Liver (tissue), 9 donors: Measurements from ENCODE around the gene PPP1R12C. TPM values are rescaled to one million over a fixed set of nuclear protein-coding genes. Genes with fewer than 3 reads are reported as not detected.

ENCODE experiments used
- DNase-seq: peaks from one replicate; pipeline ENCODE4 v3.0.0-alpha.2; 2017; ENCODE audit warnings: low spot score
- H3K27ac ChIP-seq, 2 donors: one replicate each; pipeline ENCODE4 v1.7.0; 2013; ENCODE audit warnings: inconsistent platforms in 2 of 2, low read length in 2 of 2, control low read depth in 1 of 2, low read depth in 1 of 2, mild to moderate bottlenecking in 1 of 2
- H3K27me3 ChIP-seq, 4 donors: one replicate each; pipeline versions ENCODE4 v1.6.1 to v1.7.0; 2013; ENCODE audit warnings: low read length in 3 of 4, inconsistent platforms in 1 of 4, mild to moderate bottlenecking in 1 of 4, moderate library complexity in 1 of 4; ENCODE audit not compliant: control insufficient read depth in 4 of 4, insufficient read depth in 4 of 4
- H3K36me3 ChIP-seq, 4 donors: one replicate each; pipeline versions ENCODE4 v1.6.1 to v1.7.0; 2013; ENCODE audit warnings: low read length in 3 of 4, mild to moderate bottlenecking in 3 of 4, low read depth in 1 of 4, moderate library complexity in 1 of 4; ENCODE audit not compliant: control insufficient read depth in 4 of 4, insufficient read depth in 3 of 4
- H3K4me1 ChIP-seq, 4 donors: one replicate each; pipeline versions ENCODE4 v1.6.1 to v1.7.0; 2013; ENCODE audit warnings: low read length in 3 of 4, mild to moderate bottlenecking in 3 of 4, moderate library complexity in 1 of 4; ENCODE audit not compliant: control insufficient read depth in 4 of 4, insufficient read depth in 4 of 4
- H3K4me3 ChIP-seq, 3 donors: one replicate each; pipeline versions ENCODE4 v1.6.1 to v1.7.0; 2013; ENCODE audit warnings: low read length in 3 of 3, control low read depth in 1 of 3, low read depth in 1 of 3, mild to moderate bottlenecking in 1 of 3
- H3K9ac ChIP-seq, 2 donors: one replicate each; pipeline ENCODE4 v1.7.0; 2013; ENCODE audit warnings: low read length in 2 of 2, mild to moderate bottlenecking in 2 of 2, moderate library complexity in 2 of 2, control low read depth in 1 of 2, low read depth in 1 of 2
- H3K9me3 ChIP-seq, 4 donors: one replicate each; pipeline versions ENCODE4 v1.6.1 to v1.7.0; 2013; ENCODE audit warnings: low read length in 3 of 4; ENCODE audit not compliant: control insufficient read depth in 4 of 4
- EGR1 ChIP-seq, 2 donors: IDR thresholded peaks; 2 replicates each; pipeline ENCODE4 v1.6.1; 2016 to 2018; ENCODE audit warnings: antibody characterized with exemption in 2 of 2, low read depth in 2 of 2
- FOXA1 ChIP-seq: IDR thresholded peaks from 2 replicates; pipeline ENCODE4 v1.6.1; 2016; ENCODE audit warnings: antibody characterized with exemption
- FOXA2 ChIP-seq: IDR thresholded peaks from 2 replicates; pipeline ENCODE4 v1.6.1; 2016; ENCODE audit warnings: antibody characterized with exemption
- GABPA ChIP-seq, 2 donors: IDR thresholded peaks in 1 of 2; conservative IDR thresholded peaks in 1 of 2; 2 replicates each; pipeline ENCODE4 v1.6.1; 2016; ENCODE audit warnings: antibody characterized with exemption in 2 of 2, mild to moderate bottlenecking in 1 of 2, moderate library complexity in 1 of 2
- HNF4A ChIP-seq, 2 donors: conservative IDR thresholded peaks; 2 replicates each; pipeline ENCODE4 v1.6.1; 2016; ENCODE audit warnings: antibody characterized with exemption in 2 of 2, mild to moderate bottlenecking in 2 of 2
- HNF4G ChIP-seq: IDR thresholded peaks from 2 replicates; pipeline ENCODE4 v1.6.1; 2016; ENCODE audit warnings: antibody characterized with exemption
- JUND ChIP-seq, 2 donors: IDR thresholded peaks; 2 replicates each; pipeline ENCODE4 v1.6.1; 2016; ENCODE audit warnings: antibody characterized with exemption in 2 of 2
- MAX ChIP-seq: IDR thresholded peaks from 2 replicates; pipeline ENCODE4 v1.6.1; 2016; ENCODE audit warnings: antibody characterized with exemption
- NR2F2 ChIP-seq: IDR thresholded peaks from 2 replicates; pipeline ENCODE4 v1.6.1; 2016; ENCODE audit warnings: antibody characterized with exemption
- RAD21 ChIP-seq, 2 donors: IDR thresholded peaks; 2 replicates each; pipeline ENCODE4 v1.6.1; 2016; ENCODE audit warnings: antibody characterized with exemption in 2 of 2, mild to moderate bottlenecking in 2 of 2
- RXRA ChIP-seq, 2 donors: IDR thresholded peaks; 2 replicates each; pipeline ENCODE4 v1.6.1; 2017 to 2018; ENCODE audit warnings: antibody characterized with exemption in 2 of 2, mild to moderate bottlenecking in 1 of 2
- SP1 ChIP-seq: IDR thresholded peaks from 2 replicates; pipeline ENCODE4 v1.6.1; 2018; ENCODE audit warnings: antibody characterized with exemption, mild to moderate bottlenecking
- TAF1 ChIP-seq: conservative IDR thresholded peaks from 2 replicates; pipeline ENCODE4 v1.6.1; 2016; ENCODE audit warnings: antibody characterized with exemption, mild to moderate bottlenecking
- YY1 ChIP-seq: IDR thresholded peaks from 2 replicates; pipeline ENCODE4 v1.6.1; 2016; ENCODE audit warnings: antibody characterized with exemption, mild to moderate bottlenecking
- WGBS: extraction: QIAGEN DNeasy Blood & Tissue Kit; methylation state at CpG from one replicate; pipeline ENCODE4 v1.1.7; 2013; 5-methylcytosine and 5-hydroxymethylcytosine counted together
- polyA plus RNA-seq, 2 donors: library from polyadenylated mRNA; stranded (reverse) in 1 of 2; unstranded in 1 of 2; fragments of 200-250 nt in 1 of 2; fragments of >200 nt in 1 of 2; fragmentation: Nextera tagmentation in 1 of 2; extraction: Ambion mirVana in 1 of 2; gene quantifications; one replicate each; pipeline versions ENCODE4 v1.2.1 to v1.2.3, GENCODE V29; 2013 to 2015
- total RNA-seq, 2 donors: library from RNA; depleted of rRNA; stranded (reverse); fragments of >200 nt; gene quantifications; one replicate each; pipeline ENCODE4 v1.2.3, GENCODE V29; 2014
- TF ChIP-seq, protein P1 (sequence below): IDR thresholded peaks from 2 replicates; pipeline ENCODE4 v1.6.1; 2016; ENCODE audit warnings: antibody characterized with exemption
- TF ChIP-seq, protein P2 (sequence below): IDR thresholded peaks from 2 replicates; pipeline ENCODE4 v1.6.1; 2016; ENCODE audit warnings: antibody characterized with exemption
- TF ChIP-seq, protein P3 (sequence below): IDR thresholded peaks from 2 replicates; pipeline ENCODE4 v1.6.1; 2016; ENCODE audit warnings: antibody characterized with exemption, mild to moderate bottlenecking
- TF ChIP-seq, protein P4 (sequence below): fragments of 150-350 bp; IDR thresholded peaks from 2 replicates; pipeline ENCODE4 v1.5.1; 2017; ENCODE audit warnings: improper control_type of control experiment, low read depth, low read length; ENCODE audit not compliant: missing input control
- donor health status: healthy.
- donor health status: healthy.
- donor health status: healthy.
- donor health status: healthy.
- donor health status: healthy.

The PPP1R12C gene
- total and polyA plus RNA-seq, 4 donors: 7.4 to 35.8 (median 24.9) TPM

DNA sequence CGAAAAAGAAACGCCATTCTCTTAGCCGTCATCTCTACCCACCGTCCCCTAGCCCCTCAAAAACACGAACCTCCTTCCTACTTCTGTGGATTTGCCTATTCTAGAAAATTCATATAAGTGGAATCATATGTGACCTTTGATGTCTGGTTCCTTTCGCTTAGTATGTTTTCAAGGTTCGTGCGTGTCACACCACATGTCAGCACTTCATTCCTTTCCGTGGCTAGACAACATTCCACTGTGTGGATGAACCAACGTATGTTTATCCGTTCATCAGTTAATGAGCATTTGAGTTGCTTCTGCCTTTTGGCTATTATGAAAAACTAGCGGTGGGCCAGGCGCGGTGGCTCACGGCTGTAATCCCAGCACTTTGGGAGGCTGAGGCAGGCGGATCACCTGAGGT is 14.0 kb upstream of the PPP1R12C start (continued):
- no peak for TF ChIP-seq MAX
- TF ChIP-seq GABPA (IDR thresholded peaks at IDR 0.05 in 1 of 2, conservative IDR thresholded peaks at IDR 0.05 in 1 of 2): no peak
- TF ChIP-seq EGR1 (IDR thresholded peaks at IDR 0.05; ENCODE audit: low read depth in 2 of 2): no peak

- Histone ChIP-seq H3K9ac (no peak overlapping the region), H3K4me3 (no peak overlapping the region), H3K4me1 (peaks cover 6 to 33% (median 22%) of the 10 kb centered on the region in 4 donors), H3K27ac (no peak overlapping the region), H3K36me3 (no peaks in the 10 kb centered on the region), H3K27me3 (no peaks in the 10 kb centered on the region), H3K9me3 (no peaks in the 10 kb centered on the region)
- TF ChIP-seq MAX (no peak), RXRA (IDR thresholded peaks at IDR 0.05) (no peak), FOXA1 (no peak), FOXA2 (no peak), JUND (IDR thresholded peaks at IDR 0.05) (no peak), EGR1 (IDR thresholded peaks at IDR 0.05; ENCODE audit: low read depth in 2 of 2) (no peak), SP1 (no peak)
- TF ChIP-seq, protein P1, sequence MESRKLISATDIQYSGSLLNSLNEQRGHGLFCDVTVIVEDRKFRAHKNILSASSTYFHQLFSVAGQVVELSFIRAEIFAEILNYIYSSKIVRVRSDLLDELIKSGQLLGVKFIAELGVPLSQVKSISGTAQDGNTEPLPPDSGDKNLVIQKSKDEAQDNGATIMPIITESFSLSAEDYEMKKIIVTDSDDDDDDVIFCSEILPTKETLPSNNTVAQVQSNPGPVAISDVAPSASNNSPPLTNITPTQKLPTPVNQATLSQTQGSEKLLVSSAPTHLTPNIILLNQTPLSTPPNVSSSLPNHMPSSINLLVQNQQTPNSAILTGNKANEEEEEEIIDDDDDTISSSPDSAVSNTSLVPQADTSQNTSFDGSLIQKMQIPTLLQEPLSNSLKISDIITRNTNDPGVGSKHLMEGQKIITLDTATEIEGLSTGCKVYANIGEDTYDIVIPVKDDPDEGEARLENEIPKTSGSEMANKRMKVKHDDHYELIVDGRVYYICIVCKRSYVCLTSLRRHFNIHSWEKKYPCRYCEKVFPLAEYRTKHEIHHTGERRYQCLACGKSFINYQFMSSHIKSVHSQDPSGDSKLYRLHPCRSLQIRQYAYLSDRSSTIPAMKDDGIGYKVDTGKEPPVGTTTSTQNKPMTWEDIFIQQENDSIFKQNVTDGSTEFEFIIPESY: no peak
- TF ChIP-seq, protein P2, sequence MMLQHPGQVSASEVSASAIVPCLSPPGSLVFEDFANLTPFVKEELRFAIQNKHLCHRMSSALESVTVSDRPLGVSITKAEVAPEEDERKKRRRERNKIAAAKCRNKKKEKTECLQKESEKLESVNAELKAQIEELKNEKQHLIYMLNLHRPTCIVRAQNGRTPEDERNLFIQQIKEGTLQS: no peak
- no peak for DNase-seq
- WGBS: 83% methylated on average over 14 of the region's 14 CpGs
These were observed 1.6 kb upstream of the PPP1R12C start for GRCh38 chr19:55119053-55119452.

- Histone ChIP-seq H3K4me3 (peak overlapping the region; percentile 65 to 88 (median 66)), H3K27me3 (no peaks in the 10 kb centered on the region), H3K9ac (peak overlapping the region in 1 of 2 donors; percentile 39), H3K9me3 (no peaks in the 10 kb centered on the region), H3K4me1 (peaks cover 6 to 35% (median 24%) of the 10 kb centered on the region in 4 donors), H3K27ac (peak overlapping the region; percentile 68 to 70), H3K36me3 (no peaks in the 10 kb centered on the region)
- 18% methylated on average over 22 of the region's 22 CpGs for WGBS
- peak; percentile 79 for DNase-seq
- TF ChIP-seq, protein P3, sequence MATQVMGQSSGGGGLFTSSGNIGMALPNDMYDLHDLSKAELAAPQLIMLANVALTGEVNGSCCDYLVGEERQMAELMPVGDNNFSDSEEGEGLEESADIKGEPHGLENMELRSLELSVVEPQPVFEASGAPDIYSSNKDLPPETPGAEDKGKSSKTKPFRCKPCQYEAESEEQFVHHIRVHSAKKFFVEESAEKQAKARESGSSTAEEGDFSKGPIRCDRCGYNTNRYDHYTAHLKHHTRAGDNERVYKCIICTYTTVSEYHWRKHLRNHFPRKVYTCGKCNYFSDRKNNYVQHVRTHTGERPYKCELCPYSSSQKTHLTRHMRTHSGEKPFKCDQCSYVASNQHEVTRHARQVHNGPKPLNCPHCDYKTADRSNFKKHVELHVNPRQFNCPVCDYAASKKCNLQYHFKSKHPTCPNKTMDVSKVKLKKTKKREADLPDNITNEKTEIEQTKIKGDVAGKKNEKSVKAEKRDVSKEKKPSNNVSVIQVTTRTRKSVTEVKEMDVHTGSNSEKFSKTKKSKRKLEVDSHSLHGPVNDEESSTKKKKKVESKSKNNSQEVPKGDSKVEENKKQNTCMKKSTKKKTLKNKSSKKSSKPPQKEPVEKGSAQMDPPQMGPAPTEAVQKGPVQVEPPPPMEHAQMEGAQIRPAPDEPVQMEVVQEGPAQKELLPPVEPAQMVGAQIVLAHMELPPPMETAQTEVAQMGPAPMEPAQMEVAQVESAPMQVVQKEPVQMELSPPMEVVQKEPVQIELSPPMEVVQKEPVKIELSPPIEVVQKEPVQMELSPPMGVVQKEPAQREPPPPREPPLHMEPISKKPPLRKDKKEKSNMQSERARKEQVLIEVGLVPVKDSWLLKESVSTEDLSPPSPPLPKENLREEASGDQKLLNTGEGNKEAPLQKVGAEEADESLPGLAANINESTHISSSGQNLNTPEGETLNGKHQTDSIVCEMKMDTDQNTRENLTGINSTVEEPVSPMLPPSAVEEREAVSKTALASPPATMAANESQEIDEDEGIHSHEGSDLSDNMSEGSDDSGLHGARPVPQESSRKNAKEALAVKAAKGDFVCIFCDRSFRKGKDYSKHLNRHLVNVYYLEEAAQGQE: peak; percentile 24
- TF ChIP-seq HNF4A (conservative IDR thresholded peaks at IDR 0.05) (peak; percentile 59 to 61), TAF1 (no peak), RAD21 (IDR thresholded peaks at IDR 0.05) (no peak), NR2F2 (peak; percentile 64), JUND (IDR thresholded peaks at IDR 0.05) (no peak), FOXA2 (no peak), MAX (peak; percentile 58), SP1 (peak; percentile 66), RXRA (IDR thresholded peaks at IDR 0.05) (peak; percentile 80 to 90), GABPA (IDR thresholded peaks at IDR 0.05 in 1 of 2, conservative IDR thresholded peaks at IDR 0.05 in 1 of 2) (peak in 1 of 2 donors; percentile 69), YY1 (peak; percentile 78), EGR1 (IDR thresholded peaks at IDR 0.05; ENCODE audit: low read depth in 2 of 2) (no peak), HNF4G (no peak), FOXA1 (no peak)
- TF ChIP-seq, protein P4, sequence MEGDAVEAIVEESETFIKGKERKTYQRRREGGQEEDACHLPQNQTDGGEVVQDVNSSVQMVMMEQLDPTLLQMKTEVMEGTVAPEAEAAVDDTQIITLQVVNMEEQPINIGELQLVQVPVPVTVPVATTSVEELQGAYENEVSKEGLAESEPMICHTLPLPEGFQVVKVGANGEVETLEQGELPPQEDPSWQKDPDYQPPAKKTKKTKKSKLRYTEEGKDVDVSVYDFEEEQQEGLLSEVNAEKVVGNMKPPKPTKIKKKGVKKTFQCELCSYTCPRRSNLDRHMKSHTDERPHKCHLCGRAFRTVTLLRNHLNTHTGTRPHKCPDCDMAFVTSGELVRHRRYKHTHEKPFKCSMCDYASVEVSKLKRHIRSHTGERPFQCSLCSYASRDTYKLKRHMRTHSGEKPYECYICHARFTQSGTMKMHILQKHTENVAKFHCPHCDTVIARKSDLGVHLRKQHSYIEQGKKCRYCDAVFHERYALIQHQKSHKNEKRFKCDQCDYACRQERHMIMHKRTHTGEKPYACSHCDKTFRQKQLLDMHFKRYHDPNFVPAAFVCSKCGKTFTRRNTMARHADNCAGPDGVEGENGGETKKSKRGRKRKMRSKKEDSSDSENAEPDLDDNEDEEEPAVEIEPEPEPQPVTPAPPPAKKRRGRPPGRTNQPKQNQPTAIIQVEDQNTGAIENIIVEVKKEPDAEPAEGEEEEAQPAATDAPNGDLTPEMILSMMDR: no peak
- TF ChIP-seq, protein P1: peak; percentile 20
These were observed 1.1 kb upstream of the PPP1R12C start for GRCh38 chr19:55118401-55118991.
